RWPE2 (cell line): ENCODE measurements around the gene ADAP1.

Source experiments
- ATAC-seq: fragments of 200-7000 bp; cut with Tn5 transposase; 3 replicates; pipeline ENCODE4 v1.9.1; 2021; ENCODE audit warnings: low read depth
- DNase-seq: peaks from one replicate; pipeline ENCODE4 v3.0.0-alpha.2; 2020; ENCODE audit warnings: low spot score
- H3K27ac ChIP-seq: fragments of 450-650 bp; 2 replicates; pipeline ENCODE4 v1.5.1; 2017; ENCODE audit warnings: mild to moderate bottlenecking; ENCODE audit not compliant: poor library complexity, severe bottlenecking
- H3K27me3 ChIP-seq: fragments of 250-450 bp; sonication (Bioruptor Pico); 2 replicates; pipeline ENCODE4 v1.5.1; 2021; ENCODE audit warnings: mild to moderate bottlenecking, moderate library complexity; ENCODE audit not compliant: insufficient read depth, poor library complexity, severe bottlenecking
- H3K36me3 ChIP-seq: fragments of 250-450 bp; sonication (Bioruptor Pico); 2 replicates; pipeline ENCODE4 v1.5.1; 2020; ENCODE audit warnings: low read depth, mild to moderate bottlenecking, moderate library complexity
- H3K4me1 ChIP-seq: fragments of 250-450 bp; sonication (Bioruptor Pico); 2 replicates; pipeline ENCODE4 v1.5.1; 2021; ENCODE audit warnings: mild to moderate bottlenecking, moderate library complexity; ENCODE audit not compliant: insufficient read depth, poor library complexity, severe bottlenecking
- H3K4me3 ChIP-seq: fragments of 250-450 bp; sonication (Bioruptor Pico); 2 replicates; pipeline ENCODE4 v1.5.1; 2021; ENCODE audit warnings: mild to moderate bottlenecking, moderate library complexity; ENCODE audit not compliant: severe bottlenecking
- H3K9me3 ChIP-seq: fragments of 250-450 bp; sonication (Bioruptor Pico); 2 replicates; pipeline ENCODE4 v1.5.1; 2021; ENCODE audit warnings: mild to moderate bottlenecking, moderate library complexity; ENCODE audit not compliant: severe bottlenecking
- TF ChIP-seq, protein P1 (sequence below): fragments of 450-650 bp; IDR thresholded peaks from one replicate; pipeline ENCODE4 v1.5.1; 2017; ENCODE audit warnings: mild to moderate bottlenecking, moderate library complexity; ENCODE audit not compliant: poor library complexity, severe bottlenecking

ADAP1 gene

DNA sequence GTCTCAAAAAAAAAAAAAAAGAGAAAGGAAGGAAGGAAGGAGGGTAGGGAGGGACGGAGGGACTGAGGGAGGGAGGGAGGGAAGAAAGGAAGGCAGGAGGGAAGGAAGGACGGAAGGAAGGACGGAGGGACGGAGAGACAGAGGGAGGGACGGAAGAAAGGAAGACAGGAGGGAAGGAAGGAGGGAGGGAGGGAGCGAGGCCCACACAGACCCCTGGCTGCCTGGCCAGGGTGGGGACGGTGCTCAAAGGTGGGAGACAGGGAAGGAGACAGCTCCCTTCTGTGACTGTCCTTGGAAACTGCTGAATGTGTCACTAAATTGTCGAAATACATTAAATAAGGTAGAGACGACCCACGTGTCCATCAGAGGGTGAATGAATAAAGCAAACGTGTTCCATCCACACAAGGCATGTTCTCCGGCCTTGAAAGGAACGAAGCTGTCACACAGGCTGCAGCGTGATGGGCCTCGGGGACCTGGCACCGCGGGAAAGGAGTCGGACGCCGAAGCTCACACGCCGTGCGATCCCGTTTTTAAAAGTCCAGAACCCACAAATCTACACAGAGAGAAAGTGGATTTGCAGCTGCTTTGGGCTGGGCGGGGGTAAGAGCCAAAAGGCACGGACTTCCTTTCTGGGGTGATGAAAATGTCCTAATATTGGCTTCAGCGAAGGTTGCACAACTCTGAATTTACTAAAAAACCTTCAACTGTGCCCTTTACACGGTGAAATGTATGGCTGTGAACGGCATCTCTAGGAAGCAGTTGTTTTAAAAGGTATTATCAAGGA, 23.3 kb downstream of the ADAP1 start:
- H3K9me3 ChIP-seq, result no peaks in the 10 kb centered on the region
- H3K4me1 ChIP-seq, result no peaks in the 10 kb centered on the region
- no peak overlapping the region for H3K27ac ChIP-seq
- DNase-seq, result peak; percentile 23
- H3K27me3 ChIP-seq, result no peaks in the 10 kb centered on the region
- H3K36me3 ChIP-seq, result no peaks in the 10 kb centered on the region
- no peak for ATAC-seq
- H3K4me3 ChIP-seq, result no peak overlapping the region
- TF ChIP-seq, protein P1, sequence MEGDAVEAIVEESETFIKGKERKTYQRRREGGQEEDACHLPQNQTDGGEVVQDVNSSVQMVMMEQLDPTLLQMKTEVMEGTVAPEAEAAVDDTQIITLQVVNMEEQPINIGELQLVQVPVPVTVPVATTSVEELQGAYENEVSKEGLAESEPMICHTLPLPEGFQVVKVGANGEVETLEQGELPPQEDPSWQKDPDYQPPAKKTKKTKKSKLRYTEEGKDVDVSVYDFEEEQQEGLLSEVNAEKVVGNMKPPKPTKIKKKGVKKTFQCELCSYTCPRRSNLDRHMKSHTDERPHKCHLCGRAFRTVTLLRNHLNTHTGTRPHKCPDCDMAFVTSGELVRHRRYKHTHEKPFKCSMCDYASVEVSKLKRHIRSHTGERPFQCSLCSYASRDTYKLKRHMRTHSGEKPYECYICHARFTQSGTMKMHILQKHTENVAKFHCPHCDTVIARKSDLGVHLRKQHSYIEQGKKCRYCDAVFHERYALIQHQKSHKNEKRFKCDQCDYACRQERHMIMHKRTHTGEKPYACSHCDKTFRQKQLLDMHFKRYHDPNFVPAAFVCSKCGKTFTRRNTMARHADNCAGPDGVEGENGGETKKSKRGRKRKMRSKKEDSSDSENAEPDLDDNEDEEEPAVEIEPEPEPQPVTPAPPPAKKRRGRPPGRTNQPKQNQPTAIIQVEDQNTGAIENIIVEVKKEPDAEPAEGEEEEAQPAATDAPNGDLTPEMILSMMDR, result no peak

- ATAC-seq, result no peak
- Histone ChIP-seq H3K27me3 (no peaks in the 10 kb centered on the region), H3K36me3 (no peaks in the 10 kb centered on the region), H3K27ac (no peak overlapping the region), H3K9me3 (no peaks in the 10 kb centered on the region), H3K4me3 (no peak overlapping the region), H3K4me1 (peaks cover 4% of the 10 kb centered on the region)
- TF ChIP-seq, protein P1, result no peak
- peak; percentile 30 for DNase-seq
Observed at GRCh38 chr7:929311-929711, 25.2 kb downstream of the ADAP1 start.

DNA sequence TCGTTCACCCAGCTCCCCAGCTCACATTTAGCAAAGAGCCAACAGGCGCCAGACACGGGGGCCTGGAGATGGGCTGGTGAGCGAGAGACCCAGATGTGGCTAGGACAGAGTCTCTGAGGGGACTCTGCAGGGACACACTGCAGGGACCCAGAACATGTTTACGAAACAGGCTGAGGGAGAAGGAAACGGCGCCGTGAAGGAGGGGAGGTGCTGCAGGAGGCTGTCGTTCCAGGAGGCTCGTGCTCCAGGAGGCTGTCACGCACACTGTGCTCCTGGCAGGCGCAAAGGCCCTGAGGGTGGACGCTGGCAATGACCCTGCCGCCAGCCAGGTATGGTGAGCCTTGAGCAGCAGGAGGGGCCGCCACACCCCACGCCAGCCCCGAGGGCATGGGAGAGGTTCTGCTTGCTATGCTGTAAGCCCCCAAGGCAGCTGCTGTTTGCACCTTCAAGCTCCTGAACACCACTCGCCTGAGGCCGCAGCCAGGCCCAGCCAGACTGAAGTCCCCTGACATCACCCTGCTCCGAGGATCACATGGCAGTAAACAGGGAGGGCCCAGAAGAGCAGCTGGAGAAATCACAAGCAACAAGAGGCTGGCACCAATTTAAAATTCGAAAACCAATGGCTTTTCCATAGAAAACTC, 27.3 kb downstream of the ADAP1 start:
- Histone ChIP-seq H3K4me1 (peaks cover 7% of the 10 kb centered on the region), H3K36me3 (no peaks in the 10 kb centered on the region), H3K9me3 (no peaks in the 10 kb centered on the region), H3K4me3 (no peak overlapping the region), H3K27ac (no peak overlapping the region), H3K27me3 (no peaks in the 10 kb centered on the region)
- peak; percentile 53 for DNase-seq
- ATAC-seq, result no peak
- TF ChIP-seq, protein P1, result no peak

DNA sequence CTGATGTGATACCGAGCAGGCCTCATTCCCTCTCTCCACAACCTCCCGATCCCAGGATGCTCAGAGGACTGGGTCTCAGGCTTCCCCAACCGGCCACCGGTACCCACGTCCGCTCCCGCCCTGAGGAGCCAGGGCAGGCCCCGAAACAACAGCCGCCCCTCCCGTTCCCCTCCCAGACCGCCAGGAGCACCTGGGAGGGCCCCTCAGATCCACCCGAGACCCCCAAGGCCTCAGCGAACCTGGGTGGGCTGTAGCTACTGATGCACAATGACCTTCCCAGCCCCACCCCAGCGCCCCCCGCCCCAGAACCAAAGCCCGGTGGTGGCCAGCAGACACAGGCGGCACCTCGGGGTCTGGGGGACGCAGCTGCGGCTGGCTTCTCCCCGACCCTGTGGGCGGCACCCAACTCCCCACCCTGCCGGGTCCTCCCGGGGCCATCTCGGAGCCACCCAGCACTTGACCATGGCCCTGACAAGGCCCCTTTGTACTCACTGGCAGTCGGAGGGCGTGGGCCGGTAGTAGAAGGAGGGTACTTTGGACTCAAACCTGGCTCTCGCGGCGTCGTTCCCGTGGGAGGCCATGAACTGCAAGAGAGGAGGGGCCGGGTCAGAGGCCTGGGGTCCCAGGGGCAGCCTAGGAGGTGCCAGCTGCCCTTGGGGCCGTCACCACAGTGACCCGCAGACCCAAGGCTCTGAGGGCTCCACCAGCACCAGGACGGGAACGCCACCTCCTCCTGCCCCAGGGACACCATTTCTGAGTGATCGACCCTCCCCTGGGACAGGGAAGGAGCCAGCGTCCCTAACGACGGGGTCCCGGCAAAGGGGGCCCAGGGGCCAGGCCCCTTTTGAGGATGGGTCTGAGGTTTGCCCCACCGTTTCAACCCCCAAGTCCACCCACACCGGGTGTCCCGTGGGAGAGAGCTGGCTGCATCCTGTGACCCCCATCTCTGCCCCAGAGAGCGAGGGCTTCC, 28.1 kb downstream of the ADAP1 start:
- TF ChIP-seq, protein P1, result no peak
- ATAC-seq (no peak), DNase-seq (peak; percentile 62)
- Histone ChIP-seq H3K4me3 (no peak overlapping the region), H3K27ac (no peak overlapping the region), H3K9me3 (no peaks in the 10 kb centered on the region), H3K36me3 (no peaks in the 10 kb centered on the region), H3K4me1 (peaks cover 7% of the 10 kb centered on the region), H3K27me3 (no peaks in the 10 kb centered on the region)
